HepG2 (cell line): ENCODE results near the gene HS3ST3B1. TPM values are rescaled to one million over a fixed set of nuclear protein-coding genes. Genes with fewer than 3 reads are reported as not detected.

ENCODE experiments used
- ATF1 ChIP-seq: IDR thresholded peaks from 2 replicates; pipeline ENCODE4 v1.6.1; 2016; ENCODE audit warnings: mild to moderate bottlenecking, control low read depth
- CENPX ChIP-seq: sonication (generic); formaldehyde crosslinking; IDR thresholded peaks from 2 replicates; pipeline ENCODE4 v1.9.0; 2021; ENCODE audit warnings: mild to moderate bottlenecking, missing genetic modification reagents, moderate library complexity
- EEA1 ChIP-seq: sonication (generic); formaldehyde crosslinking; IDR thresholded peaks from 2 replicates; pipeline ENCODE4 v1.5.1; 2020; ENCODE audit warnings: mild to moderate bottlenecking, missing genetic modification reagents, borderline replicate concordance
- FOSL1 ChIP-seq: sonication (generic); formaldehyde crosslinking; IDR thresholded peaks from 2 replicates; pipeline ENCODE4 v1.9.0; 2021; ENCODE audit warnings: missing genetic modification reagents, borderline replicate concordance
- KAT2B ChIP-seq: fragments of 150-350 bp; IDR thresholded peaks from 2 replicates; pipeline ENCODE4 v1.6.1; 2014; ENCODE audit warnings: low read depth, low read length, borderline replicate concordance
- KAT8 ChIP-seq: IDR thresholded peaks from 2 replicates; pipeline ENCODE4 v1.6.1; 2016; ENCODE audit warnings: missing genetic modification reagents, missing compliant biosample characterization
- KLF6 ChIP-seq: IDR thresholded peaks from 2 replicates; pipeline ENCODE4 v1.8.0; 2016; ENCODE audit warnings: missing biosample characterization, missing genetic modification reagents
- MEIS2 ChIP-seq: sonication (generic); formaldehyde crosslinking; IDR thresholded peaks from 2 replicates; pipeline ENCODE4 v1.9.0; 2021; ENCODE audit warnings: mild to moderate bottlenecking, missing genetic modification reagents
- MTA1 ChIP-seq: sonication (generic); formaldehyde crosslinking; IDR thresholded peaks from 2 replicates; pipeline ENCODE4 v1.4.0; 2020; ENCODE audit warnings: missing genetic modification reagents, mild to moderate bottlenecking, borderline replicate concordance
- NPAS2 ChIP-seq: sonication (generic); formaldehyde crosslinking; IDR thresholded peaks from 2 replicates; pipeline ENCODE4 v1.8.0; 2022; ENCODE audit warnings: mild to moderate bottlenecking, missing genetic modification reagents, borderline replicate concordance
- POGZ ChIP-seq: sonication (generic); formaldehyde crosslinking; IDR thresholded peaks from 2 replicates; pipeline ENCODE4 v1.4.0; 2020; ENCODE audit warnings: mild to moderate bottlenecking, missing genetic modification reagents
- RCOR2 ChIP-seq: IDR thresholded peaks from 2 replicates; pipeline ENCODE4 v1.6.1; 2016; ENCODE audit warnings: missing biosample characterization, missing genetic modification reagents
- SIX4 ChIP-seq: sonication (generic); formaldehyde crosslinking; IDR thresholded peaks from 2 replicates; pipeline ENCODE4 v1.4.0; 2020; ENCODE audit warnings: missing genetic modification reagents
- SOX6 ChIP-seq, 2 experiments: fragments of 450-650 bp in 1 of 2; sonication (generic) in 1 of 2; formaldehyde crosslinking in 1 of 2; IDR thresholded peaks; 2 replicates each; pipeline versions ENCODE4 v1.4.0 to v1.6.1; 2017 to 2020; ENCODE audit warnings: antibody characterized with exemption in 1 of 2, mild to moderate bottlenecking in 1 of 2, missing genetic modification reagents in 1 of 2
- SSRP1 ChIP-seq: IDR thresholded peaks from 2 replicates; pipeline ENCODE4 v1.6.1; 2016; ENCODE audit warnings: control low read depth
- ZBTB7A ChIP-seq: sonication (generic); formaldehyde crosslinking; IDR thresholded peaks from 2 replicates; pipeline ENCODE4 v1.8.0; 2022; ENCODE audit warnings: mild to moderate bottlenecking, missing genetic modification reagents
- ZNF10 ChIP-seq: sonication (generic); formaldehyde crosslinking; IDR thresholded peaks from 2 replicates; pipeline ENCODE4 v1.4.0; 2020; ENCODE audit warnings: mild to moderate bottlenecking, low read depth, missing genetic modification reagents, borderline replicate concordance
- ZNF557 ChIP-seq: sonication (generic); formaldehyde crosslinking; IDR thresholded peaks from 2 replicates; pipeline ENCODE4 v1.4.0; 2020; ENCODE audit warnings: missing genetic modification reagents
- ZNF678 ChIP-seq: sonication (generic); formaldehyde crosslinking; IDR thresholded peaks from 2 replicates; pipeline ENCODE4 v1.4.0; 2020; ENCODE audit warnings: mild to moderate bottlenecking, missing genetic modification reagents
- ZNF775 ChIP-seq: sonication (generic); formaldehyde crosslinking; IDR thresholded peaks from 2 replicates; pipeline ENCODE4 v1.4.0; 2020; ENCODE audit warnings: missing genetic modification reagents, mild to moderate bottlenecking, moderate library complexity, borderline replicate concordance
- polyA plus RNA-seq, 8 experiments: library from polyadenylated mRNA; depleted of rRNA in 3 of 8; stranded (reverse) in 7 of 8; unstranded in 1 of 8; fragments of >200 nt; fragmentation: Illumina TruSeq in 4 of 8; extraction: Trizol in 4 of 8; gene quantifications; 2 replicates each; pipeline versions ENCODE4 v1.2.1 to v1.2.3, GENCODE V29; 2011 to 2016; ENCODE audit warnings: low read depth in 4 of 8, missing spikeins in 1 of 8, mixed read lengths in 1 of 8; ENCODE audit not compliant: insufficient read depth in 1 of 8
- total RNA-seq, 5 experiments: library from RNA; depleted of rRNA; stranded (reverse); fragments of >200 nt; fragmentation: Illumina TruSeq; extraction: Trizol; gene quantifications; 2 replicates each; pipeline ENCODE4 v1.2.3, GENCODE V29; 2016; ENCODE audit warnings: low read depth in 1 of 5
- TF ChIP-seq, protein P1 (sequence below): sonication (generic); formaldehyde crosslinking; IDR thresholded peaks from 2 replicates; pipeline ENCODE4 v1.4.0; 2020; ENCODE audit warnings: mild to moderate bottlenecking, missing genetic modification reagents
- TF ChIP-seq, protein P2 (sequence below): sonication (generic); formaldehyde crosslinking; IDR thresholded peaks from 2 replicates; pipeline ENCODE4 v1.5.1; 2020; ENCODE audit warnings: missing genetic modification reagents, mild to moderate bottlenecking, borderline replicate concordance
- TF ChIP-seq, protein P3 (sequence below): sonication (generic); formaldehyde crosslinking; IDR thresholded peaks from 2 replicates; pipeline ENCODE4 v1.5.0; 2020; ENCODE audit warnings: missing genetic modification reagents

The HS3ST3B1 gene
- total and polyA plus RNA-seq, 2 of the 13 experiments (the other 11 are each of a cell fraction or from before 2014, with no cell fraction given) = 15.7 to 39.5 TPM

DNA sequence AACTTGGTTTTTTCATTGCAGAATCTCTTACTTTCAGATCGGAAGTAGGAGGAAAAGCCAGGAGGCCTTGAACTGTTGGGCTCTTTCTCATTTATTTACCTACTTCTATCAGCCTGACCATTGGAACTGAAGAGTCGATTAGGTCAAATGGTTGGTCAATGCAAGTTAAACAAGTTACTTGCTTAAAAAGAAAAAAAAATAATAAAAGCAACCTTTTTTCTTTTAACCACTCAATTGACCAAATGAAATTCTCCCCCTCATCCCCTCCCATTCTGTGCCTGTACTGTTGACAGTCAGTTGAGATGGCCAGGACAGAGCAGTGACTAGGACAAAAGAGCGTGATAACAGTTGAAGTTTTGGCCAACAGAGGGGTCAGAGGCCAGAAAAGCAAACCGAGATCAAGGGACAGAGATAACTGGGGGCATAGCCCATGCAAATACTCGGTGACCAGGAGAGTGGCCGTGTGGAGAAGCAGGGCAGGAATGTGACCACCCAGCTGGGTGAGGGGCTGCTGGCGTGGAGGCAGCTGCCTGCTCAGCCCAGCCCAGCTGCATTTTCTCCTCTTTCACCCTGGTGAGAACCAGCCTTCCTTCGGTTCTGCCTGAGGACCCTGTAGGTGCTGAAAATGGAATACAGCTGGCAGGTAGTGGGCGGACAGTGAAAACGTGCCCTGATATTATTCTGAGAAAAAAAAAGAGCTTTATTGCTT, 72.2 kb downstream of the HS3ST3B1 start (continued):
- TF ChIP-seq NPAS2 (no peak), SSRP1 (0 out of 2 replicates have a peak, but pooled peaks have one; percentile 54), ZNF10 (CRISPR knock-in tag) (no peak), MTA1 (CRISPR knock-in tag) (peak; percentile 94), SOX6 (IDR thresholded peaks at IDR 0.05) (no peak), SOX6 (CRISPR knock-in tag; IDR thresholded peaks at IDR 0.05) (peak; percentile 98), MEIS2 (CRISPR knock-in tag) (peak; percentile 92), ZBTB7A (peak; percentile 97), ZNF678 (no peak; the same call in 1 of the 2 replicates), KLF6 (CRISPR knock-in tag) (no peak), ZNF557 (CRISPR knock-in tag) (no peak), EEA1 (CRISPR knock-in tag) (no peak), KAT8 (CRISPR knock-in tag) (peak; percentile 39), RCOR2 (CRISPR knock-in tag) (peak; percentile 83; the same call in 1 of the 2 replicates), POGZ (CRISPR knock-in tag) (peak; percentile 75), KAT2B (no peak), FOSL1 (CRISPR knock-in tag) (no peak), ZNF775 (CRISPR knock-in tag) (peak; percentile 98), SIX4 (CRISPR knock-in tag) (peak; percentile 73), ATF1 (CRISPR knock-in tag) (no peak), CENPX (no peak)
- TF ChIP-seq, protein P1, sequence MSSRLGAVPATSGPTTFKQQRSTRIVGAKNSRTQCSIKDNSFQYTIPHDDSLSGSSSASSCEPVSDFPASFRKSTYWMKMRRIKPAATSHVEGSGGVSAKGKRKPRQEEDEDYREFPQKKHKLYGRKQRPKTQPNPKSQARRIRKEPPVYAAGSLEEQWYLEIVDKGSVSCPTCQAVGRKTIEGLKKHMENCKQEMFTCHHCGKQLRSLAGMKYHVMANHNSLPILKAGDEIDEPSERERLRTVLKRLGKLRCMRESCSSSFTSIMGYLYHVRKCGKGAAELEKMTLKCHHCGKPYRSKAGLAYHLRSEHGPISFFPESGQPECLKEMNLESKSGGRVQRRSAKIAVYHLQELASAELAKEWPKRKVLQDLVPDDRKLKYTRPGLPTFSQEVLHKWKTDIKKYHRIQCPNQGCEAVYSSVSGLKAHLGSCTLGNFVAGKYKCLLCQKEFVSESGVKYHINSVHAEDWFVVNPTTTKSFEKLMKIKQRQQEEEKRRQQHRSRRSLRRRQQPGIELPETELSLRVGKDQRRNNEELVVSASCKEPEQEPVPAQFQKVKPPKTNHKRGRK (CRISPR knock-in tag) = no peak
- TF ChIP-seq, protein P2, sequence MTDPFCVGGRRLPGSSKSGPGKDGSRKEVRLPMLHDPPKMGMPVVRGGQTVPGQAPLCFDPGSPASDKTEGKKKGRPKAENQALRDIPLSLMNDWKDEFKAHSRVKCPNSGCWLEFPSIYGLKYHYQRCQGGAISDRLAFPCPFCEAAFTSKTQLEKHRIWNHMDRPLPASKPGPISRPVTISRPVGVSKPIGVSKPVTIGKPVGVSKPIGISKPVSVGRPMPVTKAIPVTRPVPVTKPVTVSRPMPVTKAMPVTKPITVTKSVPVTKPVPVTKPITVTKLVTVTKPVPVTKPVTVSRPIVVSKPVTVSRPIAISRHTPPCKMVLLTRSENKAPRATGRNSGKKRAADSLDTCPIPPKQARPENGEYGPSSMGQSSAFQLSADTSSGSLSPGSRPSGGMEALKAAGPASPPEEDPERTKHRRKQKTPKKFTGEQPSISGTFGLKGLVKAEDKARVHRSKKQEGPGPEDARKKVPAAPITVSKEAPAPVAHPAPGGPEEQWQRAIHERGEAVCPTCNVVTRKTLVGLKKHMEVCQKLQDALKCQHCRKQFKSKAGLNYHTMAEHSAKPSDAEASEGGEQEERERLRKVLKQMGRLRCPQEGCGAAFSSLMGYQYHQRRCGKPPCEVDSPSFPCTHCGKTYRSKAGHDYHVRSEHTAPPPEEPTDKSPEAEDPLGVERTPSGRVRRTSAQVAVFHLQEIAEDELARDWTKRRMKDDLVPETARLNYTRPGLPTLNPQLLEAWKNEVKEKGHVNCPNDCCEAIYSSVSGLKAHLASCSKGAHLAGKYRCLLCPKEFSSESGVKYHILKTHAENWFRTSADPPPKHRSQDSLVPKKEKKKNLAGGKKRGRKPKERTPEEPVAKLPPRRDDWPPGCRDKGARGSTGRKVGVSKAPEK (CRISPR knock-in tag) = 0 out of 2 replicates have a peak, but pooled peaks have one; percentile 55
- TF ChIP-seq, protein P3, sequence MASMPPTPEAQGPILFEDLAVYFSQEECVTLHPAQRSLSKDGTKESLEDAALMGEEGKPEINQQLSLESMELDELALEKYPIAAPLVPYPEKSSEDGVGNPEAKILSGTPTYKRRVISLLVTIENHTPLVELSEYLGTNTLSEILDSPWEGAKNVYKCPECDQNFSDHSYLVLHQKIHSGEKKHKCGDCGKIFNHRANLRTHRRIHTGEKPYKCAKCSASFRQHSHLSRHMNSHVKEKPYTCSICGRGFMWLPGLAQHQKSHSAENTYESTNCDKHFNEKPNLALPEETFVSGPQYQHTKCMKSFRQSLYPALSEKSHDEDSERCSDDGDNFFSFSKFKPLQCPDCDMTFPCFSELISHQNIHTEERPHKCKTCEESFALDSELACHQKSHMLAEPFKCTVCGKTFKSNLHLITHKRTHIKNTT (CRISPR knock-in tag) = no peak
